GM23248 (cell line): ENCODE results near the gene POLL.

ENCODE experiments used
- EZH2 ChIP-seq: fragments of 200-600 bp; sonication (generic); IDR thresholded peaks from 2 replicates; pipeline ENCODE4 v1.6.1; 2018; ENCODE audit warnings: antibody characterized with exemption, mild to moderate bottlenecking; ENCODE audit not compliant: insufficient read depth, poor library complexity, severe bottlenecking
- EZH2phosphoT487 ChIP-seq: fragments of 200-600 bp; sonication (generic); IDR thresholded peaks from 2 replicates; pipeline ENCODE4 v1.6.1; 2018; ENCODE audit warnings: antibody characterized with exemption, moderate library complexity, mild to moderate bottlenecking, low read depth; ENCODE audit not compliant: insufficient read depth

- no peak for TF ChIP-seq EZH2
- no peak for TF ChIP-seq EZH2phosphoT487
Measured at GRCh38 chr10:101536800-101537199, 51.3 kb downstream of the POLL start.
